Right hindlimb (tissue), 1 donor: ENCODE results near the gene COL4A2.
"Not testable (repeated sequence)": the region's sequence is repeated elsewhere in the genome, so short reads cannot be mapped to it uniquely, and the experiment has no call there.

ENCODE experiments used
- DNase-seq: peaks from one replicate; pipeline ENCODE4 v3.0.0-alpha.2; 2018

COL4A2 gene

DNA sequence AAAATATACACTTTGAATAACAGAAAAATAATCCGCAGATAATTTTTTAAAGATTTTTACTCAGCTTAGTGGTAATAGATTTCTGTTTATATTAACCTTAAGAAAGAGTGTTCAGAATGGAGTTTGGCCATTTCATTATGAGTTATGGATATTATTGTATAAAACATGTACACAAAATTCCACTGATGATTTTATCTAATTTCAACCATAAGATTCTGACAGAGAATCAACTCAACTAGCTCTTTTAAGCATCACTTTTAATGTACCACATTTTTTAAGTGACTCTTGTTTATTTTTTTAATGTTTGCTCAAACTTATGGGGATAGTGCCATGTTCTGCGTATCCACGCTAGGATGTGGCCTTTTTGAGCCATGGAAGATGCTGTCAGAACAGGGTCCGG lies 75.7 kb downstream of the COL4A2 start:
- no peak for DNase-seq

DNA sequence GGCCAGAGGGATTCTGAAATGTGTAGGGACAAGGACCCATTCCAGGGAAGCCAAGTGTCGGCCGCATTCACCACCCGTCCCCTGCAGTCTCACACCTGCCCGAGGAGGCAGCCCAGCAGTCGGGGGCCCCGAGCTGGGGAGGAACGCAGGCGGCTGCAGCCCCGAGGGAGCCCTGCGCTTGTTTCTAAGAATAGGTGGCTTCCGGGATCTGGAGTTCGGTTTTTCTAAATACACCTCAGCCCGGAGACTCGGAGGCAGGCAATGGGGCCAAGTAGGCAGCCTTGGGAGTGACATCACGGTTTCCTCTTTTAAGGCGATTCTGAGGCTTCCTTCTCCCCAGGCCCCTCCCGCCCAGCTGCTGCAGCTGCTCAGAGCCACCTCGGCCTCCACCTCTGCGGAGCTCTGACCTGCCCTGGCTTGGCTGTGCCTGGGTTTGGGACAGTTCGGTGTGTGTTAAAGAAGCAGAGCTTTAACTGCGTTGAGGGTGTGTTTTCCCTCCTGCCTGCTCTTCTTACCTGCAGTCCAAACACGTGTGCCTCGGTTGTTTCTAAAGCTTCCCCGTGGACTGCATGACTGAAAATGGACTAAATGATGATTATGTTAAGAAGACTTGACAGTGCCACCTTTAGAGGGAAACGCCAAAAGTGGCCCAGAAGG lies 80.5 kb downstream of the COL4A2 start:
- DNase-seq = peak; percentile 90

DNA sequence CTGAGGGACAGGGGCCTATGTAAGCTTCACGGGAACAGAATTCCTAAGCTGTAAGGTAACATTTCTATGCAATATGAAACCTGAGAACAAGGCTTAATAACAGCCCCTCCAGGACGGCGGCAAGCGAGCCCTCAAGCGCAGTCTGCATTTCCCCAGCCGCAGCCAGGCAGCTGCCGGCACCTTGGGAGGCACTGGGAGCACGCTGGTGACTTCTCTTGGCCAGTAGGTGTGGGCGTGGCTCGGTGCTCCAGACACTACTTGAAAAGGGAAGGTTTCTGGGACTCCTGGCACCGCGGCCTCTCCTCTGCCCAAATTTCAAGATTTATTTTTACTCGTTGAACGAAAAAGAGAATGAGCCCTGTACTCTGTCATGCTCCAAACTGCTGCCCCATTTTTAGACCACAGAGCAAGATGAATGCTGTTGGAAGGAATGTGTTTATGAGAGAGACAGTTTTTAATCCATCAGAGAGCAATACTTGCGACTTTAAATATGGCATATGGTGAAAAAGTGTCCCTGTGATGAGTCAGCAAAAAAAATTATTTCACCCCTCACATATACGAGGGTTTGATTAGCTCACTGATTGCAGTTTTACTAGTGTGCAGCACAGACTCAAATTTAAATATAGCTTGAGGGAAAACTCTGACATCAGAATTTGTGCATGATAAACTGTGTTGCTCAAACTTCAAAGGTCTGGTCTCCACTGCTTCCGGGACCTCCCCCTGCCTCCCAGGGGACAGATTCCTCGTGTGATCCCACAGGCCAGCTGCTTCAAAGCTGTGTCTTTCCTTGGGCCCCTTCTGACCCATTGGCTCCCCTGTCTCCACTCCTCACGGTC lies 81.2 kb downstream of the COL4A2 start:
- DNase-seq = peak; percentile 54

DNA sequence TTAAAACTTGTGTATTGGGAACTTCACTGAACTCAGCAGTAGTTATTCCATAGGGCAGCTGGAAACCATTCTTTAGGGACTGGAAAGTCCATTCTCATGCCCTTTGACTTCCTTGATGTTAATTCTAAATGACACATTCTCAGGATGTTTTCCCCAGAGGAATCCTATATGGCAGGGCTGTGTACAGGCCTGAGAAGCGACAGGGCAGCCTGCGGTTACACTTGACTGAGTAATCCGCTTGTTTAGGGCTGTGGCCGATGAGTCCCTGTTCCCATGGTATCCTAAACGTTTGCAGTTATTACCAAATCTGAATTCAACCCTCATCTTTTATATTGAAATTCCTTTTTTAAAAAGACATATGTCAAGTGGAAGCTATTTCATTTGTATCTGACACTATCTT lies 83.5 kb downstream of the COL4A2 start:
- DNase-seq = no peak

DNA sequence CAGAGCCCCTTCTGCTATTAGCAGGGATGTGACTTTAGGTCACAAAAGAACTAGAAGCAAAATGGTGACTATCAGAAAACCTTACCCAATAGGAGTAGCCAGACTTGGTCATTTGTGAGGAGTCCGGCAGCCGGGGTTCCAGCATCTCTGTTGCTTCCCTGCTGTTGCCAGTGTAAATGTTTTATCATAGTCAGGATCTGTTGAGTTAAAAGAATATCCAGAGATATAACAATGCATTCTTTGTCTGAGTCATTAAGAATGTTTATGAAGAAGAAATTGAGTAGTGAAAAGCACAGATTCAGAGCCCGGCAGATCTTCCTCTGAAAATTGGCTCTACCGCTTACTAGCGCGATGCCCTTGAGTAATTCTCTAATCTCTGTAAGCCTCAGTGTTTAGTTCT lies 84.2 kb downstream of the COL4A2 start:
- DNase-seq = no peak

DNA sequence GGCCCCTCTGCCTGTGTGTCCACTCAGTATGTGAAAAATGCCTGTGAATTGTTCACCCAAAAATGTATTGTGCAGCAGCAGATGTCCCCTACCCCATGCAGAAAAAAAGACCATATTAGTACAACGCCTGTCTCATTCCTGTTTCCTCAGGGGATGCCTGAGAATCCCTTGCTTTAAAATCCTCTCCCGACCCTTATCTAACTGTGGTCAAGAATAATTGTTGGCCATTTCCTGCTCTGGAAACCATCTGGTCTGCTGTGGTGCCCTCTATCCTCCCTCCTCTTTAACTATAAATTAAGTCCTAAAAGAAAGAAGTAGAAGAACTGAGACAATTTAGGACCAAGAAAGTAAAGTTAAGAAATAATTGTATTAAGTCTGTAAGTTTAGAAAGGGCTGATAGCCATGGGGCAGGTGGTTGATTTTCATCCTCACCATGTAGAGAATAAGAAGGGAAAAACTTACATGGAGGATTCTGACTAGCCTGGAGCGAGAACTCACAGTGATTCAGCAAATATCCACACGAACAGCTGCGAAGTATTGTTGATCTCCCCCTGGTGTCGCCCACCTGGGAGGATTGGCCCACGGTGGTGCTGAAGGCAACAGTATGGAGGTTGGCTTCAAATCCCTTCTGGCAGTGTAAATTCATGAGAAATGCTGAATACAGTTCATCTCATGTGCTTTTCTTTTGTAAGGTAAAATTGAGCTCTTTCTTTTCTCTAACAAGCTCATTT lies 85.6 kb downstream of the COL4A2 start:
- DNase-seq = no peak

DNA sequence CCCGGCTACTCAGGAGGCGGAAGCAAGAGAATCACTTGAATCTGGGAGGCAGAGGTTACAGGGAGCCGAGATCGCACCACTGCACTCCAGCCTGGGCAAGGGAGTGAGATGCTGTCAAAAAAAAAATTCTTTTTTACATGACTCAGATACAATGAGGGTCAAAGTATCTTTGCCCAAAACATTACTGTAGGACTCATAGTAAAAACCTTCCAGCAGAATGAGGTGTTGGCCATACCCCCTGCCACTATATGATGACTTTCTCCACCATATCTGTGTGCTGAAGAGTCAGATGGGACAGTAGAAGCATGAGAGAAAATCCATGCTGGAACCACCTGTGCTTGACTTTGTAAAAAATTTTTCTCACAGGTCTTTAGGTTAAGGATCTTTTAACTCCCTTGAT lies 86.7 kb downstream of the COL4A2 start:
- no peak for DNase-seq

DNA sequence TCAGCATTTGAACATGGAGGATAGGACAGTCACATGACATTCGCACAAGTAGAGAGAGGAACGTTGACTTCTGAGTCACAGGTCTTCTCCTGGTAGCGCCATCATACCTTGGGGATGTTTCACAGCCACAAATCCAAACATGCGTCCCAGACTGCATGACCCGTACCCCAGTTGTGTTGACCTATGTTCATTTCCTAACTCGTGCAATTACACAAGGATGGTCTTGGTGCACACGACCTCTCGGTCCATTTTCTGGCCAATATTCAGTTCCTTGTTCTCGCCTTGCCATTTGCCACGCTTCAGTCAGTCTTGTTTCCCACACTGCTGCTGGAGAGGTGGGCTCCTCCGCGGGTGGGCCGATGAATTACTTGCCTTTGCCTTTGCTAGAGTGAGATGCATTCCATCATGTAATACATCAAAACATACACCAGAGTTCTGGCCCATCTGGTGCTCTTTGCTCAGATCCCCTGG lies 87.3 kb downstream of the COL4A2 start:
- DNase-seq = no peak

DNA sequence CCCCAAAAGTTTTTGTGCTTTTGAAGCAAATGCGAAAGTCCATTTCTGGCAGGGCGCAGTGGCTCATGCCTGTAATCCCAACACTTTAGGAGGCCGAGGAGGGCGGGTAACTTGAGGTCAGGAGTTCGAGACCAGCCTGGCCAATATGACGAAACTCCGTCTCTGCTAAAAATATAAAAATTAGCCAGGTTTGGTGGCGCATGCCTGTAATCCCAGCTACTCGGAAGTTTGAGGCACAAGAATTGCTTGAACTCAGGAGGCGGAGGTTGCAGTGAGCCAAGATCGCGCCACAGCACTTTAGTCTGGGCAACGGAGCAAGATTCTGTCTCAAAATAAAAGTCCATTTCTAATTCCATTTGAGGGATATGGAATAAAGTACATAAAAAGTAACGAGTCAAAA lies 88.5 kb downstream of the COL4A2 start:
- not testable (repeated sequence) for DNase-seq

DNA sequence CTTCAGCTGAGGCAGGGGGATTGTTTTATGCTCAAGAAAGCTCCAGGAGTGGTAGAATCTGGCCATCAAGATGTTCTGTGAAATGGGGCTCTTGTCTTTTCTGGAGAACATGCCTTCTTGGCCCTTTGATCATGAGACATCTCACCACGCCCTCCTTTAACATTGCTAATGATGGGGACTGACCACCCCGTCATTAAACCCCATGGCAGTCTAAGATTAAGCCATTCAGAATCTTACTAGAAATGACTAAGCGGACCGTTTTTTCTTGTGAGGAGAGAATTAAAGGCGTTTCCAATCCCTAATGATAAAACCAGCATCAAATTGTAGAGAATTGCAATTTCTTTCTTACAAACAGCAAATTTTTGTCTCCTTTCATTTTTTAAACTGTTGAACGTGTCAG lies 89.4 kb downstream of the COL4A2 start:
- DNase-seq = no peak

DNA sequence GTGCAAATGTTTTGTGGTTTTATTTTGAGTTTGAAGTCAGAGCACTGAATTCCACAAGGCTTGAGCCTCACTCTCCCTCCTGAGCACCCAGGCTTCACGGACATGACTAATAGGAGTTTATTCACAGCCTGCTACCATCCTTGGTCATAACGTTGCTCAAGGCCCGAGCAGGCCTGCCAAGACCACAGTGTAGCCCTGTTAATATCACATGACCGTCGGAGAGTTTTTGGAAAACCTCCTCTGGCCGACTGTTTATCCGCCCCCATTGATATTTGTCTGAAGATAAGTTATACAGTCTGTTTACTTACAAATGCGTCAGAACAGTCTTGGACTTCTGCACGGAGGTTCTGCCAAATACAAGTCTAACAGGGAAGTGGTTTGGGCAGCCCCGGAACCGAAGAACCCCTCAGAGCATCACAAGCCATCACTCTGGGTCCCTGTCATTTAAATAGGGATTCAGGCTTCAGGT lies 89.9 kb downstream of the COL4A2 start:
- DNase-seq = peak; percentile 80

DNA sequence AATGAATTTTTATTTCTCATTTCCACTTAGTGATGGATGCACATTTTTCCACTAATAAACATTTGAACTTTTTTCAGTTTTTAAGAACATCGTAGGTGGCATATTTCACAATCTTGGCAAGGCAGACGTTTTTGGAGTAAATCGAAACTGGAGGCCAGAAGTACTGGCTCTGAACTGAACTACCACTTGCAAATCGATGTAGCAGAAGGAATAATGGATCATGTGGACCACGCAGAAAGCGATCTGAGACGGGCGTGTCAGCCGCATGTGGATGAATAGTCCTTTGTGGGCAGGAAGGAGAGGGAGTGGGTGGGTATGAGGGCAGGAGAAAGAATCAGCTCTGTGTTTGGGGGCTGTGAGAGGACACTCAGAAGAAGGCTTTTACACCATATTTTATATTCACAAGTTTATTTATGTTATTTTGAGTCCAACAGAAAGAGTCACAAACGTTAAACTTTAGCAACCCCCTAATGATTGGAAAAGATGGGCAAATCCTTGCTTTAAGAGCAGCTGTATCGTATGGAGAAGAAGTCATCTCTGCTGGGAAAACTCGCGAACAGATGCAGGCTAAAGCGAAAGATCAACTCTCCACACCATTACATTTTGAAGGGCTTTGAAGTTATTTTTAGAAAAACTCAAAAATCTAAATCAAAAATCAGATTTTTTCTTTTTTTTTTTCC lies 90.5 kb downstream of the COL4A2 start:
- peak; percentile 76 for DNase-seq

DNA sequence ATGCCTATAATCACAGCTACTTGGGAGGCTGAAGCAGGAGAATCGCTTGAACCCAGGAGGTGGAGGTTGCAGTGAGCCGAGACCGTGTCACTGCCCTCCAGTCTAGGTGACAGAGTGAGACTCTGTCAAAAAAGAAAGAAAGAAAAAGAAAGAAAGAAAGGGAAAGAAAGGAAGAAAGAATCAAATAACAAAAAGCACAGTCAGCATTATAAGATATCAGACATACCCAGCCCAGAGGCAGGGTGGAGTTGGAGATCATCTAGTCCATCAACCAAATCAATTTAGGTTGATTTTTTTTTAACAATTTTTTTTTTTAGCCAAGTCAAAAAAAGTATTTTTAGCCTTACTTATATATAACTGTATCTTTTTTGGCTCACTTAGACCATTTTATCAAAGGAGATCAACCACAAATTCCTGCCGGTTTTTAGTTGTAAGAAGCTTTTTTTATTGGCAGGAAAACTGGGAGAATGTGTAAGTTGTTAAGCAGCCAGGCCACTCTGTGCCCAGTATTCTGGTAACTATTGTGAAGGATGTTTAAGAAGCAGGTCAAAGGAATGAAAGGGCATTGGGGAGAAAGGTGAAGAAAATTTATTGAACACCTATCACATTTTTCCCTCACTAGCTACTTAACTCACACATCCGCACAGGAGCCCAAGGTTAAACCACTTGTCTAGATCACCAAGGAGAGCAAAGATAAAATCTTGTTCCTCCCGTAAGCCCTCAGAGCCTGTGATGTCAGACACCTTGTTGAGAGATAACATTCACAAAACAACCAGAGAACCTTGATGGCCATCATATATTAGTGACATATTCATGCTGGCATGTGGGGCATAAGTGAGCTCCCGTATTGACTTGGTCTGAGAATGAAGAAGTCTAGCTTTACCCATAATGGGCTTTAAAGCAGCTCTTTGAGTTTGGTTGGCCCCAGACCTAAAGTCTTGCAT lies 91.8 kb downstream of the COL4A2 start:
- peak; percentile 15 for DNase-seq

DNA sequence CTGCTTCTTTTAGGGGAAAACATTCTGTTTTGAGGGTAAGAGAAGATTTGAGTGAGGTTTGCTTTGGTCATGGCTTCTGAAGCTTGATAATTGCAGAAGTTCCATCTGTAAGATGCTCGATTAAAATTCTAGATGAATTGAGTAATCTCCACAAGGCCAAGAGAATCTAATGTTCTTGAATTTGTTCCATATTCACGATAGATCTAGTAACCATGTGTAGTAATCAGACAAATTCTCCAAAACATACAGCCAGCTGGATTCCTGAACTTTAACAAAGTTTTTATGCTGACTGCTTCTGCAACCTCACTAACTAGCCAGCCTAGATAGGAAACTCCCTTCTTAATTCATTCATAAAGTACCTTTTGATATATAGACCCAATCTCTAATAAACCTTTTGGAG lies 92.7 kb downstream of the COL4A2 start:
- no peak for DNase-seq

DNA sequence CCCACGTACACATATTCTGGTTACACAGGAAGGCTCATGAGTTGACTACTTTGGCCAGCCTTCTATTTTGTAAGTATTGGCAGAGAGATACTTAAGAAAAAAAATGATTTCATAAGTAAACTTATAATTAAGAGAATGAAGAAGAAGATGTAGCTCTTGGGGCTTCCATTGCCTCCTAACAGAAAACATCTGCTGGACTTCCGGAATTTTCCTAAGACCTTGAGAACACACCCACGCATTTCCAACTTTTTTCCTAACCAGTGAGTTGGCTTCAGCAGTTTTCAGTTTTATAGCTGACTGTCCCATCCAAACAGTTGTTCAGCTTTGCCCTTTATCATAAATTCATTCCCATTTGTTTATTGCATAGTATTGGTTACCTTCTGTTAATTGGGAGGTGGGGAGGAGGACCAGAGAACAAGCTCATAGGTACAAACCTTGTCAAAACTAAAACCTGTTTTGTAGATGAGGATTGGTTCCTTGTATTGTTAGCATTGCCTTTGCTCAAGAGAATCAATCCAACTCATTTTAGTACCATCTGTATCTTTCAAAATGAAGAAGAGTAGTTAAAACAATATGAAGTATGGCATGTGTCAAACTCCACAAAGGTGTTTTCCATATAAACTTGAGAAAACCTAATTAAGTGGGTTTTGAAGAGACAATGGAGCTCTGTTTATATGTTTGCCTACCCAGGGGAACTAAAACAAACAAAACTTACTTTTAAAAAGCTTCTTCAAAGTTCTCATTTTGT lies 93.9 kb downstream of the COL4A2 start:
- DNase-seq = peak; percentile 66

DNA sequence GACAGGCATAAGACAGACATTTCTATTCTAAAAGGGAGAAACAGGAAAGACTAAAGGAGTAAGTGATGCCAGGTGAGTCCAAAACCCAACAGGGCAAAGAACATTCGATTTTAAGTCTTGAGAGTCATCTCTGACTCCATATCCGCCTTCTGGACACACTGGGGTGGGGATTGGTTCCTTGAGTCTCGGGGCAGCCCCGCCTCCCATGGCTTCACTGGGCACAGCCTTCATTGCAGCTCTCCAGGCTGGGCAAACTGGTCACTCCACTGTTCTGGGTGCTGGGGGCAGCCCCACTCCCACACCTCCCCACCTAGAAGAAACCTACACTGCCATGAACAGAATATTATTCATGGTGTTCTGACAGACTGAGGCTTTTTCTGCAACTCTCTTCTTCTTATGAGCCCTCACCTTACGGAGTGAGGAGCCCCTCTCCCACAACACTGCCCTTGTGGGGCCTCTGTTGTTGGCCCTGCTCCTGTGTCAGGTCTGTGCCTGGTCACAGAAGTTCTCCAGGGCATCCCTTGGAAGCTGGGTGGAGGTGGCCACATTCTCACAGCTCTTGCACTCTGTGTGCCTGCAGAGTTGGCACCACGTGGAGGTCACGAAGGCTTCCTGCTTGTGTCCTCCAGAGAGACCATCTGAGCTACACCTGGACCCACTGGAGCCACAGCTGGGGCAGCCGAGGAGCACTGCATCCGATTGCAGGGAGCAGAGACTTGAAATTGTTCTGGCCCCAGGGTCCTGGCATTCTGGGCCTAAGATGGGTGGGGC lies 95.4 kb downstream of the COL4A2 start:
- no peak for DNase-seq

DNA sequence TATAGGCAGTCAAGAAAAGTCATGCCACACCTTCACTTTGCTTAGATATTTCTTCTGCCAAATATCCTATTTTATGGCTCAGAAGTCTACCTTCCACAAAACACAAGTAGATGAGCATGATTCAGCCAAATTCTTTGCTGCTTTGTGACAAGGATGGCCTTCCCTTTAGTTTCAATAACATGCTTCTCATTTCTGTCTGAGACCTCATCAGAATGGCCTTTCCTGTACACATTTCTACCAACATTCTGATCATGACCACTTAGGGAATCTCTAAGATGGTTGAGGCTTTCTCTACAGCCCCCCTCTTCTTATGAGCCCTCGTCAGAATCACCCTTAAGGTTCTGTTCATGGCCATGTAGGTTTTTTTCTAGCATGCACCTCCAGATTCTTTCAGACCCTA lies 96.2 kb downstream of the COL4A2 start:
- DNase-seq = no peak

DNA sequence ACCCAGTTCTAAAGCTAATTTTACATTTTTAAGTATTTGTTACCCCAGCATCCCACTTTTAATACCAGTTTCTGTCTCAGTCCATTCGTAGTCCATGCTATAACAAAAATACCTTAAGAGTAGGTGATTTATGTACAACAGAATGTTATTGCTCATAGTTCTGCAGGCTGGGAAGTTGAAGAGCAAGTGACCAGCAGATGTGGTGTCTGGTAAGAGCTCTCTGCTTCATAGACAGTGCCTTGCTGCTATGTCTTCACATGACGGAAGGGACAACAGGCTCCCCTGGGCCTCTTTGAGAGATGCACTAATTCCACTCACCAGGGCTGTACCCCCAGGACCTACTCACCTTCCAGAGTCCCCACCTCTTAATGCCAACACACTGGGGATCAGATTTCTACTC lies 96.6 kb downstream of the COL4A2 start:
- no peak for DNase-seq

DNA sequence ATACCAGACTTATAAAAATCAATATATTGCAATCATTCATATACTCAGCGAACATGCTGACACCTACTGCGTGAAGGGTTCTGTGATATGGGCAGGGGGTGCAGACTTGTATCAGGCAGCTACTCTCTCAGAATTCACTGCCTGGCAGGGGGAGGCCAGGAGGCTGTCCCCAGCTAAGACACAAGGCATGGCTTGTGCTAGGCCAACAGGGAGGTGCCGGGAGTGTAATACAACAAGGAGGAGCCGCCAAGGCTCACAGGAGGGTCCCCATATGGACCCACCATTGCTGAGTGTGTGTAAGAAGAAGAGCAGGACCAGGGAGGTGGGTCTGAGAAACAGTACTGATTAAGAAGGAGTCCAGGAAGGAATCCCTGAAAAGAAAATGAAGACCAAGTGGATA lies 97.2 kb downstream of the COL4A2 start:
- DNase-seq = peak; percentile 17
